Psoas muscle (tissue), 8 donors: ENCODE data around the gene RGS9. TPM values are rescaled to one million over a fixed set of nuclear protein-coding genes. Genes with fewer than 3 reads are reported as not detected.

ENCODE experiments used
- ATAC-seq, 4 donors: fragments of 200-7000 bp; cut with Tn5 transposase; one replicate each; pipeline ENCODE4 v1.9.1; 2020; ENCODE audit warnings: moderate library complexity in 3 of 4, mild to moderate bottlenecking in 2 of 4
- DNase-seq, 2 donors: peaks; one replicate each; pipeline ENCODE4 v3.0.0-alpha.2; 2020
- H3K27ac ChIP-seq: fragments of 200-600 bp; one replicate; pipeline ENCODE4 v1.8.0; 2022
- H3K27me3 ChIP-seq, 3 donors: fragments of 200-600 bp in 1 of 3; one replicate each; pipeline versions ENCODE4 v1.6.1 to v1.8.0; 2013 to 2022; ENCODE audit warnings: low read length in 2 of 3, mild to moderate bottlenecking in 2 of 3, moderate library complexity in 1 of 3; ENCODE audit not compliant: insufficient read depth in 3 of 3
- H3K36me3 ChIP-seq, 2 donors: fragments of 200-600 bp in 1 of 2; one replicate each; pipeline versions ENCODE4 v1.6.1 to v1.8.0; 2013 to 2022; ENCODE audit warnings: low read depth in 1 of 2, mild to moderate bottlenecking in 1 of 2, moderate library complexity in 1 of 2; ENCODE audit not compliant: insufficient read depth in 1 of 2
- H3K4me1 ChIP-seq: fragments of 200-600 bp; one replicate; pipeline ENCODE4 v1.8.0; 2022
- H3K4me3 ChIP-seq: fragments of 200-600 bp; one replicate; pipeline ENCODE4 v1.8.0; 2022; ENCODE audit warnings: mild to moderate bottlenecking
- H3K9me3 ChIP-seq: fragments of 200-600 bp; one replicate; pipeline ENCODE4 v1.8.0; 2022
- CTCF ChIP-seq: fragments of 200-600 bp; IDR thresholded peaks from one replicate; pipeline ENCODE4 v1.8.0; 2022; ENCODE audit warnings: antibody characterized with exemption
- WGBS, 3 donors: extraction: QIAGEN DNeasy Blood & Tissue Kit; methylation state at CpG; one replicate each; pipeline versions ENCODE4 v1.1.6 to v1.1.7; 2013; 5-methylcytosine and 5-hydroxymethylcytosine counted together
- intact Hi-C, 2 donors: fragments of 100-400 bp; cut with DNase I; formaldehyde crosslinking; loops; one replicate each; pipeline versions ENCODE4 v1.11.0 to v1.14.2; 2022
- polyA plus RNA-seq, 3 donors: library from polyadenylated mRNA; stranded (reverse); fragments of 200-250 nt; gene quantifications; one replicate each; pipeline ENCODE4 v1.2.3, GENCODE V29; 2013
- total RNA-seq, 4 donors: library from RNA; stranded (reverse); fragmentation: NEBNext Ultra II Directional in 2 of 4; extraction: Animal tissue kit (Norgen Biotek cat#: 25700) in 2 of 4; gene quantifications; one replicate each; pipeline versions ENCODE4 v1.2.1 to v1.2.4, GENCODE V29; 2021 to 2023
- donor health status: healthy with polysubstance abuse.
- donor health status: DM: no; HTN: no; CAD: no; lungs with moderate emphysema.
- donor health status: Bipolar disorder and iron deficiency.
- donor health status: healthy.
- donor health status: DM: yes; HTN: yes; CAD: no.
- donor health status: DM: no; HTN: no; CAD: no.
- donor health status: DM: no; HTN: no; CAD: no.
- donor health status: DM: yes; HTN: yes; CAD: no.

RGS9 gene
- total and polyA plus RNA-seq, 7 donors: 0.33 to 4.8 (median 2.1) TPM

- Histone ChIP-seq H3K4me3 (no peak overlapping the region), H3K27me3 (no peaks in the 10 kb centered on the region), H3K9me3 (no peaks in the 10 kb centered on the region), H3K27ac (no peak overlapping the region), H3K36me3 (no peaks in the 10 kb centered on the region), H3K4me1 (no peaks in the 10 kb centered on the region)
- DNase-seq (no peak), ATAC-seq (no peak)
- intact Hi-C loops: no loop called here
- TF ChIP-seq CTCF: no peak
- WGBS, 3 donors: 76 to 78% (median 78%) methylated on average over 6 of the region's 6 CpGs
Observed at GRCh38 chr17:65160516-65160915, 23.3 kb downstream of the RGS9 start.

- H3K36me3 ChIP-seq: no peaks in the 10 kb centered on the region
- intact Hi-C loops: no loop called here
- H3K9me3 ChIP-seq: no peaks in the 10 kb centered on the region
- WGBS, 3 donors: 33 to 43% (median 42%) methylated on average over 5 of the region's 5 CpGs
- DNase-seq (no peak), ATAC-seq (no peak)
- no peak overlapping the region for H3K4me3 ChIP-seq
- no peaks in the 10 kb centered on the region for H3K4me1 ChIP-seq
- no peak for TF ChIP-seq CTCF
- H3K27ac ChIP-seq: no peak overlapping the region
- H3K27me3 ChIP-seq: no peaks in the 10 kb centered on the region
Observed at GRCh38 chr17:65163990-65164495, 26.9 kb downstream of the RGS9 start.

GRCh38 chr17:65166787-65167186 lies 29.6 kb downstream of the RGS9 start:
- WGBS, 3 donors: 84 to 87% (median 84%) methylated on average over 16 of the region's 16 CpGs
- Histone ChIP-seq H3K36me3 (no peaks in the 10 kb centered on the region), H3K9me3 (no peaks in the 10 kb centered on the region), H3K27ac (no peak overlapping the region), H3K27me3 (no peaks in the 10 kb centered on the region), H3K4me3 (no peak overlapping the region), H3K4me1 (no peaks in the 10 kb centered on the region)
- intact Hi-C loops: no loop called here
- ATAC-seq: no peak
- TF ChIP-seq CTCF: no peak
- no peak for DNase-seq

GRCh38 chr17:65167566-65167965 lies 30.4 kb downstream of the RGS9 start:
- 54 to 63% (median 63%) methylated on average over 8 of the region's 8 CpGs for WGBS, 3 donors
- H3K27me3 ChIP-seq: no peaks in the 10 kb centered on the region
- no peak for DNase-seq
- no peak overlapping the region for H3K27ac ChIP-seq
- H3K4me3 ChIP-seq: no peak overlapping the region
- TF ChIP-seq CTCF: no peak
- H3K4me1 ChIP-seq: no peaks in the 10 kb centered on the region
- H3K36me3 ChIP-seq: no peaks in the 10 kb centered on the region
- ATAC-seq: no peak
- H3K9me3 ChIP-seq: no peaks in the 10 kb centered on the region
- intact Hi-C loops: no loop called here

- TF ChIP-seq CTCF: no peak
- no peak overlapping the region for H3K27ac ChIP-seq
- DNase-seq: no peak
- no peaks in the 10 kb centered on the region for H3K4me1 ChIP-seq
- no peaks in the 10 kb centered on the region for H3K9me3 ChIP-seq
- intact Hi-C loops: no loop called here
- no peak for ATAC-seq
- H3K27me3 ChIP-seq: no peaks in the 10 kb centered on the region
- no peak overlapping the region for H3K4me3 ChIP-seq
- 82 to 95% (median 94%) methylated on average over 3 of the region's 3 CpGs for WGBS, 3 donors
- H3K36me3 ChIP-seq: no peaks in the 10 kb centered on the region
Observed at GRCh38 chr17:65169691-65170090, 32.5 kb downstream of the RGS9 start.
